Measurements from ENCODE around the gene STK32B. TPM values are rescaled to one million over a fixed set of nuclear protein-coding genes. Genes with fewer than 3 reads are reported as not detected.
"Not testable (repeated sequence)": the region's sequence is repeated elsewhere in the genome, so short reads cannot be mapped to it uniquely, and the experiment has no call there.

STK32B gene
- total RNA-seq, 2 experiments from 2014 or later: not detected

DNA sequence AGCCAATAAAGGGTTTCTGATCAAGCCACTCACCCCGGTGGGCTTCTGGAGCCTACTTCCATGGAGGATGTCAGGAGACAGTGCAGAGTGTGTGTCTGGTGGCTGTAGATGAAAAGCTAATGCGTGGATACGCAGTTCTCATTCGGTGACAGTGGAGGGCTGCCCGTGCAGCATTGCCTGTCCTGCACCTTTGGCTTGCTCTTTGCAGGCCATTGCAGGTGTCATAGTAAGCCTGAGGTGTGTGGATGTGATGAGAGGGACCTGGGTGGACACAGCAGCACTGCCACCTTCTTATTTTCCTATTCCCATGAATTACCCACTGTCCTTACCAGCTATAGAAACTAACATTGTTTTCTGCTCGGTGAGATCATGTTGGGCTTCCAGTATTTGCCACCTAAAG lies 101.2 kb downstream of the STK32B start:
- intact Hi-C loops (cut with DNase I, micrococcal nuclease): no loop called here
- POLR2A ChIA-PET: no interaction called here

DNA sequence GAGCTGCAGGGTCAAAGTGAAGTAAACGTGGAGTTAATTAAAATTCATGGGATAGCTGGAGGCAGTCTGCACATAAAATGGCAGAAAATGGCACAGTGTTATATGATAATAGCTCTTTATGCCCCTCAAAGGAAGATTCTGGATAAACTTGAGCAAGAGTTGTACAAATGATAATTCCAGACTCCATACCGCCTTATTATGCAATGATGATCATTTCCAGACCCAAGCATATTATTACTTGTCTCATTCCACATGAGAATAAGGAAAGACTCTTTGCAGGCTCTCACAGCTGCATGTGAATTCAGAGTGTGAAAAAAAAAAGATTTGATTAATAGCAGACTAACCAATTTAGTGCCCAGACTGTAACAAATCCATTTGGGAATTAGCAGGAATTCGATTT lies 105.4 kb downstream of the STK32B start:
- no peak for DNase-seq
- Mint-ChIP-seq H3K4me1 (no peaks in the 10 kb centered on the region), H3K27me3 (peaks cover 9% of the 10 kb centered on the region), H3K27ac (no peak overlapping the region), H3K36me3 (ENCODE audit: low read depth) (no peaks in the 10 kb centered on the region), H3K4me3 (no peak overlapping the region), H3K9me3 (ENCODE audit: low read depth) (no peaks in the 10 kb centered on the region)
- ChIA-PET CTCF (interaction anchor here (0.6 kb wide), 1 partner anchor 161 kb away, joined by 4 read pairs; no protein-coding TSS in a partner anchor), POLR2A (no interaction called here)
- ATAC-seq: no peak
- intact Hi-C loops (cut with DNase I, micrococcal nuclease): no loop called here

More for the DNA sequence above, 101.2 kb downstream of the STK32B start:
- DNase-seq (no peak), ATAC-seq (no peak)
- no peaks in the 10 kb centered on the region for H3K4me1 Mint-ChIP-seq
- no peak overlapping the region for H3K4me3 Mint-ChIP-seq
- H3K27me3 Mint-ChIP-seq: peaks cover 9% of the 10 kb centered on the region
- CTCF ChIA-PET: no interaction called here
- no peaks in the 10 kb centered on the region for H3K9me3 Mint-ChIP-seq (ENCODE audit: low read depth)
- no peak overlapping the region for H3K27ac Mint-ChIP-seq
- H3K36me3 Mint-ChIP-seq (ENCODE audit: low read depth): no peaks in the 10 kb centered on the region

DNA sequence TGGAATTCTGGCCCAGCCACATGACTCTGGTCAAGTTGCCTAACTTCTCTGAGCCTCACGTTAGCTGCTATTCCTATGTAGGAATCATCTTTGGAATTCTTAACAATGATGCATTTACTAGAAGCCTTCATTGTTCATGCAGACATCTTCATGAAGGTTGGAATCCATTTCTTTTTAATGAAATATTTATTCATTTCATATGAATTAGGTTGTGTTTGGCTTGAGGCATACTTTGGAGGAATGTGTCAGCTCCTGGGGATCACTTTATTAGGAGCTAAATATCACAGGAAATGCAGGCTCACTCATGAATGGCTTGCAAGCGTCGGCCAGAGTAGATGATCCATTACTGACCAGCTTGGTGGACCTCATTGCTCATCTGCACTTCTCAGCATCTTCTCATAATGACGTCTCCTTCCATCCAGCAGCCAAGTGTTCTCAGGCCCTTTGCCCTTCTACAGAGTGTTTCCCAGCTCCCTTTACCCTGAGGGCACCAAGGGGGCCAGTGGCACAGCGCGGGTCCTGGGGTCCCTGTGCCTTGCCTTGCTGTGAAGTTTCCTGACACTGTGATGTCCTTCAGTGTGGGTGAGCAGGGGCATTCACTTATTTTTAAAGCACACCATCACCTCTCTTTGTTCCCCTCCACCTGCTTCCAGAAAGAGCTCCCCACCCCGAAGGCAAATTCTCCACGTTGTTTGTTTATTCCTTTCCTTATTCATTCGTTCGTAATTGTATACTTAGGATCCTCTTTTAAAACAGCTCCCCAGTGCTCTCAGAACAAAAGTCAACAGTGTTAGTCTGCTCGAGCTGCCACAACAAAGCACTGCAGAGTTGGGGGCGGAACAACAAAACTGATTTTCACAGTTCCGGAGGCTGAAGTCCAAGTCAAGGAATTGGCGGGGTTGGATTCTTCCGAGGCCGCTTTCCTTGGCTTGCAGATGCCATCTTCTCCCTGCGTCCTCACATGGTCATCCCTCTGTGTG lies 106.8 kb downstream of the STK32B start:
- no peak overlapping the region for H3K27ac Mint-ChIP-seq
- H3K36me3 Mint-ChIP-seq (ENCODE audit: low read depth): no peaks in the 10 kb centered on the region
- no peaks in the 10 kb centered on the region for H3K4me1 Mint-ChIP-seq
- intact Hi-C loops (cut with DNase I, micrococcal nuclease): no loop called here
- H3K9me3 Mint-ChIP-seq (ENCODE audit: low read depth): no peaks in the 10 kb centered on the region
- ChIA-PET POLR2A (no interaction called here), CTCF (interaction anchor here (0.6 kb wide), 2 partner anchors 18 to 111 kb away, joined by 3 to 4 read pairs; no protein-coding TSS in a partner anchor)
- ATAC-seq (no peak), DNase-seq (no peak)
- peaks cover 2% of the 10 kb centered on the region for H3K27me3 Mint-ChIP-seq
- no peak overlapping the region for H3K4me3 Mint-ChIP-seq

DNA sequence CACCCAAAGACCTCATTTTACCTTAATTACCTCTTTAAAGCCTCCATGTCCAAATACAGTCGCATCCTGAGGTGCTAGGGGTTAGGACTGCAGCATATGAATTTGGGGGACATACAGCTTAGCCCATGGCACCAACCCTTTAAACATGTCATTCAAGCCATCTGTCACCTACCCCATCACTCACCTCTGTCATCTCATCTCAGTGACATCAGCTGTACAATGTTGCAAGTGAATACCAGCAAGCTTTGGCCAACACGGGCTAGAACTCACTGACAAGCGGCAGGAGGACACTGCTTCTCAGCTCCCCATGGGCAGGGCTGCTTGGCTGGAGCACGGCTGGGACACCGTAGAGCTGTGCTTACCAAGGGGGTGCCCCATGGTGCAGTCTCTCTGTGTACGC lies 107.5 kb downstream of the STK32B start:
- Mint-ChIP-seq H3K27ac (no peak overlapping the region), H3K27me3 (peaks cover 2% of the 10 kb centered on the region), H3K9me3 (ENCODE audit: low read depth) (no peaks in the 10 kb centered on the region), H3K4me3 (no peak overlapping the region), H3K4me1 (no peaks in the 10 kb centered on the region), H3K36me3 (ENCODE audit: low read depth) (no peaks in the 10 kb centered on the region)
- intact Hi-C loops (cut with DNase I, micrococcal nuclease): no loop called here
- ChIA-PET POLR2A (no interaction called here), CTCF (interaction anchor here (0.6 kb wide), 1 partner anchor 19 kb away, joined by 4 read pairs; no protein-coding TSS in a partner anchor)
- no peak for ATAC-seq
- no peak for DNase-seq

DNA sequence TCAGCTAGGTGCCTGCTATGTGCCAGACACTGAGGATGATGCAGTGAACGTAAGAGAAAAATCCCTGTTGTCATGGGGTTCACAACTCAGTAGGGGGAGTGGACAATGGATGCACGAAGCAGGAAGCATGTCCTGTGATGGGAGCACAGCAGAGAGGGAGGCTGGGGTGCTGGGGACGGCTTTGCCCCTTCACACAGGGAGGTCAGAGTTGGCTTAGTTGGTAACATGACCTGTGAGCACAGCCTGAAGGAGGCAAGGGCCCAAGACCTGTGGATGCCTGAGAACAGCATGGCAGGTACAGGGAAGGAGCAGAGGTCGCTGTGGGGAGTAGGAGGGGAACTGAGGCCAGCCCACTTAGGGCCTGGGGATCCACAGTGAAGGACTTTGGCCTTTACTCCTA lies 109.4 kb downstream of the STK32B start:
- ChIA-PET POLR2A (no interaction called here), CTCF (no interaction called here)
- H3K4me3 Mint-ChIP-seq: no peak overlapping the region
- ATAC-seq: no peak
- H3K4me1 Mint-ChIP-seq: no peaks in the 10 kb centered on the region
- intact Hi-C loops (cut with DNase I, micrococcal nuclease): no loop called here
- peaks cover 2% of the 10 kb centered on the region for H3K27me3 Mint-ChIP-seq
- no peak overlapping the region for H3K27ac Mint-ChIP-seq
- H3K9me3 Mint-ChIP-seq (ENCODE audit: low read depth): no peaks in the 10 kb centered on the region
- DNase-seq: no peak
- no peaks in the 10 kb centered on the region for H3K36me3 Mint-ChIP-seq (ENCODE audit: low read depth)

DNA sequence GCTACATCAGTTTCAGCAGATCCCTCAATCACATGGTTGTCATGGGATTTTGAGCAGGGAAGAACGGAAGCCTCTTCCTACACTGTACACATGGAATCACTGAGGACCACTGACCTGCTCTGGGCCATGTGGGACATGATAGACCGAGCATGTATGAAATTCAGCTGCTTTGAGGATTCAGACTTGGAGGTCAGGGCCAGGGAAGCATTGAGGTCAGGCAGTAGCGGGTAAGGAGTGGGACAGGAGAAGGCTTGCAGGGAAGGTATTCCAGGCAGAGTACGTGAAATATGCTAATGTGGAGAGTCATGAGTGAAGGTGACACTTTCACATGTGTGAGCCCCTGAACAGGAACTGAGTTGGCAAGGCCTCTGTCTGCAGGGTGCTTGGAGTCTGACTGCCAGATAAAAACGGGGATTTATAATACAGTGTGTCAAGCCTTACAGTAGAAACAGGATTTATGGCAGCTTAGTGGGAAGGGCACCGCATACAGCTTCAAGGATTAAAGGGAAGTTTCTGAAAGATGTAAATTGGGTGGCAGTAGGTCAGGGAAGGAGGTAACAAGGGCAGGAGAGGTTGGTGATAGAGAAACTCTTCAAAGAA lies 111.7 kb downstream of the STK32B start:
- ChIA-PET CTCF (no interaction called here), POLR2A (no interaction called here)
- H3K4me1 Mint-ChIP-seq: no peaks in the 10 kb centered on the region
- ATAC-seq: no peak
- H3K27ac Mint-ChIP-seq: no peak overlapping the region
- no peak for DNase-seq
- no peak overlapping the region for H3K4me3 Mint-ChIP-seq
- no peaks in the 10 kb centered on the region for H3K9me3 Mint-ChIP-seq (ENCODE audit: low read depth)
- H3K27me3 Mint-ChIP-seq: peaks cover 2% of the 10 kb centered on the region
- H3K36me3 Mint-ChIP-seq (ENCODE audit: low read depth): no peaks in the 10 kb centered on the region
- intact Hi-C loops (cut with DNase I, micrococcal nuclease): no loop called here

DNA sequence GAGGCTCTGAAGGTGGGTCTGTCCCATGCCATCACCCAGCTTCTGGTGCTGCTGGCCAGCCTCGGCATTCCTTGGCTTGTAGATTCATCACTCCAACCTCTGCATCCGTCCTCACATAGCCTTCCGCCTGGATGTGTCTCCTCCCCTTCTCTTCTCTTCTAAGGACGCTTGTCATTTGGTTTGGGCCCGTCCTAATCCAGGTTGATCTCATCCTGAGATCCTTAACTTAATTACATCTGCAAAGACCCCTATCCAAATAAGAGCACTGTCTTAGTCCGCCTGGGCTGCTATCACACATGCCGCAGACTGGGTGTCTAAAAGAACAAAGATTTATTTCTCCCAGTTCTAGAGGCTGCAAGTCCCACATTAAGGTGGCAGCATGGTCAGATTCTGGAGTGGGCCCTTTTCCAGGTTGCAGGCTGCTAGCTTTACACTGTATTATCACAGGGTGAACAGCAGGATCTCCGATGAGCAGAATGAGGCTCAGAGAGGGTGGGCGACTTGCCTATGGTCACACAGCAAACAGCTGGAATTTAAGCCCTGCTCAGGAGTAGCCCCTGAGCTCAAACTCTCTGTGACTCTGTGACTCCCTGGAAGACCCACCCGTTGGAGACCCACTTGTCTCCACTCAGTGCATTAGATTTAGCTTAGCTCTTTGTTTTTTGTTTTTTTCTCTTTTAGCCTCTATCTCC lies 113.1 kb downstream of the STK32B start:
- intact Hi-C loops (cut with DNase I, micrococcal nuclease): no loop called here
- no peaks in the 10 kb centered on the region for H3K36me3 Mint-ChIP-seq (ENCODE audit: low read depth)
- ChIA-PET POLR2A (no interaction called here), CTCF (interaction anchor here (0.5 to 0.6 kb wide), 2 partner anchors 260 to 375 kb away, joined by 3 read pairs; no protein-coding TSS in a partner anchor)
- H3K4me1 Mint-ChIP-seq: no peaks in the 10 kb centered on the region
- ATAC-seq: no peak
- peaks cover 2% of the 10 kb centered on the region for H3K27me3 Mint-ChIP-seq
- no peak overlapping the region for H3K27ac Mint-ChIP-seq
- H3K9me3 Mint-ChIP-seq (ENCODE audit: low read depth): no peaks in the 10 kb centered on the region
- no peak overlapping the region for H3K4me3 Mint-ChIP-seq
- DNase-seq: no peak

DNA sequence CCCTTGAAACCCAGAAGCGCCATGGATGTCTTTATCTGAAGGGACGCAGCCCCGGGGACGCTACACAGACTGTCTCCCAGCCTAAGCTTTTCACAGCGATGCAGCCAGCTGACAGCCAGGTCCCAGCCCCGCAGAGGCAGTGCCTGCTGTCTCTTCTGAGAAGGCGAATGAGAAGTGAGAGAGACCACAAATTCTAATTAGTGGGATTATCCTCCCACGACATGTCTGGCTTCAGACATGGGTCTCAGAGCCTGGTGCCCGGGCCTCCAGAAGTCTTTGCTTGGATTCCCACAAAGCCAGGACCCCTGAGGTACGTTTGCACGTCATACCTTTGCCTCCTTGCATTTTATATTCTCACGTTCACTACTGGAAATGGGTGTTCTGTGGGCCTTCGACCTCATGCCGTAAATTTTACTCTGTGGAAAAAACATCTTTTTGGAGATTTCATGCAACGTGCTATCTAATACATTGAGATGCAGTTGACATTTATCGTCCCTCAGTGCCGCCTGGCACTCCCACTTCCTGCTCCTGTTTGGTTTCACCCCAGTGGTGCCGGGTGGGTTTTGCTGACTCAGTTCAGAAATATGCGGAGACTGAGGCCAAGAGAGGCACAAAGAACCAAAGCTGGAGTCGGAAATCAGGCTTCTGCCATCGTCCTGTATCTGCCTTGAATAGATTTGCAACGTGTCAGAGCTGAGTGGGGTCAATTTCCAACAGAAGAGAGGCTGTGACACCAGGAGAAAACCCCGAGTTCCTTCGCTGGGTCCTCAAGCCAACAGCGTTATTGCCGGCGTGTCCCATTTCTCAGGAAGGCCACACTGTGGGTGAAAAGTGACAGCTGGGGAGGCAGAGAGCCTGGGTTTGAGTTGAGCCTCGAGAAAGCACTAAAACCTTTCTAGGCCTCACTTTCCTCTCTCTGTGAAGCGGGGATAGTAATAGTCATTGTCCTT lies 114.4 kb downstream of the STK32B start:
- no peak for DNase-seq
- Mint-ChIP-seq H3K4me3 (no peak overlapping the region), H3K4me1 (no peaks in the 10 kb centered on the region), H3K36me3 (ENCODE audit: low read depth) (no peaks in the 10 kb centered on the region), H3K9me3 (ENCODE audit: low read depth) (no peaks in the 10 kb centered on the region), H3K27ac (no peak overlapping the region), H3K27me3 (no peaks in the 10 kb centered on the region)
- ATAC-seq: no peak
- intact Hi-C loops (cut with DNase I, micrococcal nuclease): no loop called here
- POLR2A ChIA-PET: no interaction called here
- CTCF ChIA-PET: no interaction called here

DNA sequence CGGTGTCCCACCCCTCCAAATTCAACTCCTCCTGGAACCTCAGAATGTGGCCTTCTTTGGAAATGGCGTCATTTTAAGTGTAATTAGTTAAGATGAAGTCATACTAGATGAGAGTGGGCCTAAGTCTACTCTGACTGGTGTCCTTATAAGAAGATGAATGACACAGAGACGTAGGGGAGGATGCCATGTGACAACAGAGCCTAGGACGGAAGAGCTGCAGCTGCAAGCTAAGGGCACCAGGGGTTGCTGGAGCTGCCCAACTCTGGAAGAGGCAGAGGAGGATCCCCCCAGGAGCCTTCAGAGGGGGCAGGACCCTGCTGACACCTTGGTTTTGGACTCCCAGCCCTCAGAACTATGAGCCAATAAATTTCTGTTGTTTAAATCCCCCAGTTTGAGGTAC lies 115.1 kb downstream of the STK32B start:
- intact Hi-C loops (cut with DNase I, micrococcal nuclease): no loop called here
- Mint-ChIP-seq H3K4me3 (no peak overlapping the region), H3K27ac (no peak overlapping the region), H3K27me3 (no peaks in the 10 kb centered on the region), H3K36me3 (ENCODE audit: low read depth) (no peaks in the 10 kb centered on the region), H3K9me3 (ENCODE audit: low read depth) (no peaks in the 10 kb centered on the region), H3K4me1 (no peaks in the 10 kb centered on the region)
- POLR2A ChIA-PET: no interaction called here
- ATAC-seq (no peak), DNase-seq (no peak)
- CTCF ChIA-PET: no interaction called here

DNA sequence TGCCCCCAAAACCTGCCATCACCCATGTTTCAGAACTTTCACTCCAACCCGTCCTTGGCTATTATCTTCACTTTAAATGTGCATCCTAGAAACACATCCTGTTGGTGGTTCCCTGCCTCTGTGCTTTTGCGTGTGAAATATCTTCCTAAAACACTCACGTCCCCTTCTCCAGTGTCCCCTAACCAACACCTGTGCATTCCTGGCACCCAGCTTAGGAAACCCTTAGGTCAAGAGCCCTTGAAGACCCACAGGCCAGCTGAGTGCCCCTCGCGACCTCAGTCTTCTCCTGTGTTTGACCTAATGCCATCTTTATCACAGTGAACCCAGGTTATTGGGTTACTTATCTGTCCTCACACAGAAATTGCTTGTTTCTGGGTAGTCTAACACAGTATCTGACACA lies 117.6 kb downstream of the STK32B start:
- no peaks in the 10 kb centered on the region for H3K4me1 Mint-ChIP-seq
- DNase-seq: no peak

DNA sequence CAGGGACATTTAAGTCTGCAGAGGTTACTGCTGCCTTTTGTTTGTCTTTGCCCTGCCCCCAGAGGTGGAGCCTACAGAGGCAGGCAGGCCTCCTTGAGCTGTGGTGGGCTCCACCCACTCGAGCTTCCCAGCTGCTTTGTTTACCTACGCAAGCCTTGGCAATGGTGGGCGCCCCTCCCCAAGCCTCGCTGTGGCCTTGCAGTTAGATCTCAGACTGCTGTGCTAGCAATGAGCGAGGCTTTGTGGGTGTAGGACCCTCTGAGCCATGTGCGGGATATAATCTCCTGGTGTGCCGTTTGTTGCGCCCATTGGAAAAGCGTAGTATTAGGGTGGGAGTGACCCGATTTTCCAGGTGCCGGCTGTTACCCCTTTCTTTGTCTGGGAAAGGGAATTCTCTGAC lies 124.6 kb downstream of the STK32B start:
- H3K9me3 Mint-ChIP-seq (ENCODE audit: low read depth); H3K36me3 Mint-ChIP-seq (ENCODE audit: low read depth); POLR2A ChIA-PET; H3K4me1 Mint-ChIP-seq; DNase-seq; CTCF ChIA-PET; H3K27ac Mint-ChIP-seq; ATAC-seq; H3K4me3 Mint-ChIP-seq; H3K27me3 Mint-ChIP-seq; intact Hi-C loops (cut with DNase I, micrococcal nuclease): not testable (repeated sequence)

More for the DNA sequence above, 117.6 kb downstream of the STK32B start:
- ChIA-PET POLR2A (no interaction called here), CTCF (no interaction called here)
- Mint-ChIP-seq H3K27me3 (no peaks in the 10 kb centered on the region), H3K36me3 (ENCODE audit: low read depth) (no peaks in the 10 kb centered on the region), H3K4me3 (no peak overlapping the region), H3K27ac (no peak overlapping the region), H3K9me3 (ENCODE audit: low read depth) (no peaks in the 10 kb centered on the region)
- intact Hi-C loops (cut with DNase I, micrococcal nuclease): no loop called here
- no peak for ATAC-seq

Data from activated CD4-positive, alpha-beta T cell treated with anti-CD3 and anti-CD28 coated beads for 36 hours (primary cell).